GM18502 (cell line): ENCODE measurements around the gene GPR12.

Source experiments
- ATAC-seq: cut with Tn5 transposase; IDR thresholded peaks from one replicate; pipeline ENCODE4 v1.9.1; 2021; ENCODE audit warnings: mild to moderate bottlenecking; ENCODE audit not compliant: unreplicated experiment, poor library complexity

The GPR12 gene

GRCh38 chr13:26759907-26760831 lies at the start of gene GPR12:
TSS of gene GPR12 (minus strand) at chr13:26760786. CDS start at chr13:26759827, 959 bp downstream.
- no peak for ATAC-seq

DNA sequence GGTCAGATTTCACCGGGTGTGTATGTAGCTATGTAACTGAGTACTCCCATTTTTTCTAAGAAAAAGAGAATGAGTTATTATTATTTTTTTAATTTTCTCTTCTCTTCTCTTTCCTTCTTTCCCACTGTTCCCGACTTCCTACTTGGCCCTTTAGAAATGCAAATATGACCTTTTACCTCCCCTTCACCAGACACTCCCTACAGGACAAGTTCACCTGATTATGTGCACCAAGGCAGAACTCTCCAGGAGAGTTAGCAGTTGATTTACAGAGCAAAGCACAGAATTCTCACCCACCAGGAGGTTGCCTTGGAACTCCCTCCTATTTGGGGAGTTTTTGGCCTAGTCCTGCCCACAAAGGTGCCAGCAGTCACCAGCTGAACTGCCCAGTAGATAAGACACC lies 49.5 kb upstream of the GPR12 start:
- no peak for ATAC-seq

- ATAC-seq: no peak
These were observed 46.3 kb upstream of the GPR12 start for GRCh38 chr13:26806891-26807290.

DNA sequence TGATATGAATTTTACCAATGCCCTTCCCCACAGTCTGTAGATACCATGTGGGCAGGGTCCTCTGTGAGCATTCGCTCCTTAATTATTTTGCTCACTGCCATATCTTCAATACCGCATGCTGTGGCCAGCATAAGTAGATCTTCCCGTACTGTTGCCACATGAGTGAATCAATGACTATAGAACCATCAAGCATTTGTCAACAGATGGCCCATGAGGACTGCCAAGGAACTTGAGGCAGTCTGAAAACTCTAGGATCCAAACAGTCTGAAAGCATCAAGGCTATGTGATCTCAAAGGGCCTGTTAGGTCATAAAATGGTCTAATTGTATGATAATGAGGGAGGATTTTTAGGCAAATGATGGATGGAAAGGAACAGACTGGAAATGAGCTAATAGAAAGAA lies 27.4 kb upstream of the GPR12 start:
- no peak for ATAC-seq

DNA sequence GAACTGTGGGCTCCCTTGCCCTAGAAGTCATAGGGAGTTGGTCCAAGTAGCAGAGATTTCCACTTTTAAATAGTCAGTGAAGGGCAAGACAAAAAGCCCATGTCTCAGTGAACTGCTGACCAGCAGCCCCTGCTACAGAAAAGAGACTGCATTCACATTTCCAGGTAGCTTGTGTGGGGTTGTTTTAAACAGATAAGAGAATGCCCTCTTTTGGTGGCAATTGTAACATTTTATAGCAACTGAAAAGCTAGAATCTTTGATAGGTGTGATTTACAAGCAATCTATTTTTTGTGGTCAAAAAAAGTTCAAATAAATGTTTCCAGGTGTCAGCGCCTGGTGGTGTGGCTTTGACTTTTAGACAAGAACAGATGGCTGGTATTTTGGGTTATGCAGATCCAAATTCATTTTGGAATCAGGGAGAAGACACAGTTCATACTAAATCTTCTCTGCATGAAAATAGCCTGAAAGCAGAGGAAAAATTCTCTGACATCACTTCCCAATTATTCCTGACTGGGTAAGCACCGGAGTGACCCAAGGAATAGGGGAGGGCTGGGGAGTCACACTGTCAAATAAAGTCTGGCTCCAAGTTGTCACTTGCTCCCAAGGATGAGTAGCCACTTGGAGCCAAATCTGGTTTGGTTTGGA lies 26.2 kb upstream of the GPR12 start:
- no peak for ATAC-seq

DNA sequence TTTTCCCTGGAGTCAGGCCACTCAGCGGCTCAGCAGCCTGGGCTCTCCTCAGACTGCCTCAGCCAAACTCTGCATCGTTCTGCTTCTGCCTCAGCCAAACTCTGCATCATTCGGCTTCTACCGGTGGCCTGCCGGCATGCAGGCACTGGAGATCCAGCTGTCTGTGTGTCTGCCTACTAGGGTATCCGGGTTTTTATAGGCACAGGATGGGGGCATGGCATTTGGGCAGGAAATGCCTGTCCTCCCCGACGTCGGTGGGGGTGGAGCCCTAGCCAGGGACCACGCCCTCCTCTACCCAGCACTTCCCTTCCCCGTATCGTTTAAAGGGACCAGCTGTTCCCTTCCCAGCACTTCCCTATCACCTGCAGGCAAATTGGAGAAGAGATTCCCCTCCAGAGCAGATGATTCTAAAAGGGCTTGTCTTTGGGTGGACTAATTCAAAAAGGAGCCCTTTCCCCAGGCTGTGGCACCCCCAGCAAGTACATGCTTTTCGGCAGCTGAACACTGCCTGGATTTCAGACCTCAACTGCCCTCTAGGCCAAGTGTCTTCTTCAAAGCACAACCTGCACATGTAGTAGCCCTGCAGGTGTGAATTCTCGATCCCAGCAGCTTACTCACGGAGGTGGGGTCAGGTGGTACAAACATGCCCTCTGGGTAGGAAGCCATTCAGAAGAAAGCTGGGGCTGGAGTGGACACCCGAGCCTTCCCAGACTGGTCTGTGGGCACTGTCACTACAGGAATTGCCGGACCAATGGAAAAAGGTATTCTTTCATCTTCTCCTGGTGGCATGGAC lies 25.4 kb upstream of the GPR12 start:
- peak; percentile 39 for ATAC-seq

- ATAC-seq: peak; percentile 67
These were observed 24.4 kb upstream of the GPR12 start for GRCh38 chr13:26784704-26785639.

DNA sequence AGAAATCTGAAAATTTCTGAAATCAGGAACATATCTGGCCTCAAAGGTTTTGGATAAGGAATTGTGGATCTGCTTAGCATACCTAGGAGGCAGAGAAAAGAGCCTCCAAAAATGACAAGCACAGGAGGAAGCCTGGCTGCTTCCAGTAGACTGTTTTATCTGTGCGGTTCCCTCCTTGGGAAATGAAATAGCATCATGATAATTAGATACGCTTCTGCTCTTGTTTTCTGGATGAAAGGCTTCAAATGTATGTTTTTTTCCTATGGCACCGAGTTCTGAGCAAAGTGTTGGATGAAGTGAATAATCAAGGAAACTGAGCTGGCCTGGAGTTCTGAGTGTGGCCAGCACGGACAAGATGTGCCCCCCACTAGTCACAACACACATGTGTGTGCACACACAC lies 19.8 kb upstream of the GPR12 start:
- ATAC-seq: no peak

DNA sequence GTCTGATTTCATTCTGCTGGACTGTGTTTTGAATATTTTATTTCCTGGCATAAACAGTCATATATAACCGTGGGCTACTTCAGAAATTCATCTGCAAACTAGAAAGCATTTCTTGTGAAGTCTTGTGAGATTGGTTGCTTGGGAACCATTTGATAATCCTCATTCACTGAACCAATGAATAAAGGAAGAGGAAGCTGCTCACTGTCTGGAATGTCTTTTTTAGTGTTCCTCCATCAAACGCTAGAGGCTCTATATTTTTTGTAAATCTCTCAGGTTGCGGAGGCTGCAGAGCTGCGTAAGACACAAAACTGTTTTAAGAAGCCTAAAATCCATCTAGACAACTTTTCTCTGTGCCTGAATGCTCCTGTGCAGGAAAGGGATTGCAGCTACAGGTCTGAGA lies 18.7 kb upstream of the GPR12 start:
- ATAC-seq: no peak

- no peak for ATAC-seq
These were observed 11.9 kb upstream of the GPR12 start for GRCh38 chr13:26772531-26772930.

DNA sequence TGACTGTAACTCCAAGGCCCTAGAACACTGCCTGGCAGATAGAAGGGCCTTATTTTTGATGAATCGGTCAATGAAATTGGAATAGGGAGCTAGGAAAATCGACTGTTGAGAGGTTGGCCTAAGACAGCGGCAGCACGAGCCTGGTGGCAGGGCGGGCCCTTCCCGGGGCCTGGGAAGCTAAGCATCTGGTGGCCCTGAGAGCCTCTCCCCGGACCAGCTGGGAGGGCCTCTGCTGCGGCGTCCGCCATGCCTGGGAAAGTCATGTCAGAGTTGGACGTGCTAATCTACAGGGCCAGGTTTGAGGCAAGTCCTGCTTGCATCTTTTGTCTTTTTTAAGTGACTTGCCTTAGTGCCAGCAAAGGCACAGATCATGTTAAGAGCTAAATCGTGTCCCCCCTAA lies 11.2 kb upstream of the GPR12 start:
- no peak for ATAC-seq

- ATAC-seq: no peak
These were observed 2.3 kb upstream of the GPR12 start for GRCh38 chr13:26762745-26763345.

DNA sequence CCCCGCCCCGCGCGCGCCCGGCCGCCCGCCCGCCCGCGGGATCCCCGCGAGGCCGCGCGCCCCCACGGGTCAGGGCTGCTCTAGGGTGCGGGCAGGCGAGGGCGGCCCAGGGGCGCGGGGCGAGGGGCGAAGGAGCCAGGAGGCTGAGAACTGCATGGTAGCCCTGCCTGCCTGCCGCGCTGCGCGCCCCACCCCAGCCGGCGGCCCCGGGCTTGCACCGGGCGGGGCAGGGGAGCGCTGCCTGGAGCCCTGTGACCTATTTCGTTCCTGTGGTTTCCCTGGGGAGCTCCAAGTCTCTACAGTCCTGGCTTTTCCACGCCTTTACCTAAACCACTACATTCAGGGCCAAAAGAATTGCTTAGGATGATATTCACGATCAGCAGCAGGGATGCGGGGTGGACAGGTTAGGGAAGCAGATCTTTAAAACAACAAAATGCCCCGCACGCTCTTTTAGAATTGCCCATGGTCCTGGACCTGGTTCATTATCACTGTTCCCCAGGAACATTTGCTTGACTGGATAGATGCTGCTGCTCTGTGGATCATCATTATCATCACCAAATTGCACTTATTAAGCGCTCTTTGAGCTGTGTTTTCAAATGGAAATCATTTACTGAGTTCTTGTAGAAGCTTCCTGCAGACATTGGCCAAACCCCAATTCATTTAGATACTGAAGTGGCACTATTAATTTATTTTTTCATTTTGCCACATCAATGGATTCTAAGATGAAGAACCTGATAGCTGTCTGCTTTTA lies 421 bp upstream of the GPR12 start:
- ATAC-seq: no peak

GRCh38 chr13:26759249-26759906 lies 1.2 kb downstream of the GPR12 start:
- no peak for ATAC-seq

- no peak for ATAC-seq
These were observed 2.0 kb downstream of the GPR12 start for GRCh38 chr13:26758496-26759157.

GRCh38 chr13:26756961-26757360 lies 3.6 kb downstream of the GPR12 start:
- no peak for ATAC-seq

DNA sequence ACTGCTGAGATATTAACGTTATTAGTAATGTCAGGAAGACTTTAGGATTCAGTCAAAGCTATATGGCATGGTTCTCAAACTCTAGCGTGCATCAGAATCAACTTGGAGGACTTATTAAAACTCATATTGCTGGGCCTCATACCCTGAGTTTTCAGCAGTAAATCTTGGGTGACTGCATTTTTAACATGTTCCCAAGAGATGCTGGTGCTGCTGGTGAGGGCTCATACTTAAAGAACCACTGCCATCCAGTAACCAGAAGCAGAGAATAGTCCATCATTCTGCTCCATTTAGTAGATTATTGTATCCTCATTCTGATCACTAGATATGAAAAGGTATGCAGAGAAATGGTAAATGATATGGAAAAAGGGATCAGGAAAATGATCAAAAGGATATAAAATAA lies 7.9 kb downstream of the GPR12 start:
- no peak for ATAC-seq

DNA sequence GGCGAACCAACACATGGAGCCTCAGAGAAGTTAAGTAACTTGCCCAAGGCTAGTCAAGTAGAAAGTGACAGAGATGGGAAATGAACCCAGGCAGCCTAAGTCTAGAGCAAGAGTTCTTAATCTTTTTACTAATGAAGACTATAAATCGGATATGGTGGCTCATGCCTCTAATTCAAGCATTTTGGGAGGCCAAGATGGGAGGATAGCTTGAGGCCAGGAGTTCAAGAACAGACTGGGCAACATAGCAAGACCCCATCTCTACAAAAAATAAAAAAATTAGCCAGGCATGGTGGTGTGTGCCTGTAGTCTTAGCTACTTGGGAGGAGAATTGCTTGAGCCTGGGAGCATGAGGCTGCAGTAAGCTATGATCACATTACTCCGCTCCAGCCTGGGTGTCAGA lies 10.7 kb downstream of the GPR12 start:
- ATAC-seq: no peak
